ENCODE results near the gene MTA1. TPM values are rescaled to one million over a fixed set of nuclear protein-coding genes. Genes with fewer than 3 reads are reported as not detected.

Gene MTA1
- total RNA-seq, 1 experiment from 2014 or later = 15.4 TPM

GRCh38 chr14:105386581-105387529, 32.8 kb upstream of the MTA1 start:
- no peak for DNase-seq (ENCODE audit: low spot score)

DNA sequence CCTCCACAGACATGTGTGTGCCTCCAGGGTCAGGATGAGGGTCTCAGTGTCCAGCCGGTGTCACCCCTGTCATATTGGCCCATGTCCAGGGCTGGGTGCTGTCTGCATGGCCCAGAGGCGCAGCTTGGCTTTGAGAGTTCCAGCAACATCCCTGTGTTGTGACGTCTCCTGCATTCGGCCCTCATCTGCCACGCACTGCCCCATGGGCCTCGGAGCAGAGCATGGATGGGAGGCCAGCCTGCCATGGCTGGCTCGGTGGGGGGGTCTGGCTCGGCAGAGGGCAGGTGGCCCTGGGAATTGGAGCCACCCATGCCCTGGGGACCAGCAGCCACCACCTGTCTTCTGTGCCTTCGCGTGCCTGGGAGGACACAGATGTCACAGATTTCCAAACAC, 32.1 kb upstream of the MTA1 start:
- no peak for DNase-seq (ENCODE audit: low spot score)

DNA sequence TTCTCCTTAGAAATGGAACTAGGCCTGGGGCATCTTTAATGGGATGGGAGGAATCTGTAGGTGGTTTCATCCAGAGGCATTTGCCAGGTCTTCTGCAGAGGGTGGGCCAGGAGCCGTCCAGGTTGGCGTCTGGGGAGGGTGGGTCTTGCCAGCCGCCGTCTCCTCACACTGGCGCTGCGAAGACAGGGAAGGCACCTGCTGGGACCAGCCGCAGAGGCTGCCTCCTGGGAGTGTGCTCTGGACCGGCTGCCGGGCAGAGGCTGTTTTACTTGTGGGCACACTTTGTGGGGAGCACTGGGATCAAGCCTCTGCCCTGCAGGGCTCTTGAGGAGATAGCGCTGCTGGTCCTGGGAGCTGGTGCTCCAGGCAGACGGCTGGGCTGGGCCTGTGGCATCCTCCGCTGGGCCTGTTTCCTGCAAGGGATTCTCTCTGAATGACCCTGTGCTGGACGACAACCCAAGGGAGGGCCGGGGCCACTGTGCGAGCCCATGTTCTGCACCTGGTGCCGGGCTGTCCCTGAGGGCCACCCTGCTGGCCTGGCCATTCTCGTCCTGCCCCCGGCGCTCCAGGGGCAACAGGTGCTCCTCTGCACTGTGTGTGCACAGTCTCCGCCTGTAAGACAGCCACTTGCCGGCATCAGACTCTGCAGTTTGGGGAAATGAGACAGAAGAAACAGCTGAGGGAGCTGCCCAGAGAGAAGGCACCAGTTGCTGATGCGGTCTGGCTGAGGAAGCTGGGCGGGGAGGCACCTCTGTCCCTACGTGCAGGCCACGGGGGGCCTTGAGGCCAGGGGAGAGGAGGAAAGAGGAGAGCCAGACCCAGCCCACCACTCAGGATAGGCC, 31.3 kb upstream of the MTA1 start:
- no peak for DNase-seq (ENCODE audit: low spot score)

- DNase-seq (ENCODE audit: low spot score) = no peak
Observed at GRCh38 chr14:105388976-105389375, 30.7 kb upstream of the MTA1 start.

- DNase-seq (ENCODE audit: low spot score) = no peak
Observed at GRCh38 chr14:105389534-105389933, 30.1 kb upstream of the MTA1 start.

DNA sequence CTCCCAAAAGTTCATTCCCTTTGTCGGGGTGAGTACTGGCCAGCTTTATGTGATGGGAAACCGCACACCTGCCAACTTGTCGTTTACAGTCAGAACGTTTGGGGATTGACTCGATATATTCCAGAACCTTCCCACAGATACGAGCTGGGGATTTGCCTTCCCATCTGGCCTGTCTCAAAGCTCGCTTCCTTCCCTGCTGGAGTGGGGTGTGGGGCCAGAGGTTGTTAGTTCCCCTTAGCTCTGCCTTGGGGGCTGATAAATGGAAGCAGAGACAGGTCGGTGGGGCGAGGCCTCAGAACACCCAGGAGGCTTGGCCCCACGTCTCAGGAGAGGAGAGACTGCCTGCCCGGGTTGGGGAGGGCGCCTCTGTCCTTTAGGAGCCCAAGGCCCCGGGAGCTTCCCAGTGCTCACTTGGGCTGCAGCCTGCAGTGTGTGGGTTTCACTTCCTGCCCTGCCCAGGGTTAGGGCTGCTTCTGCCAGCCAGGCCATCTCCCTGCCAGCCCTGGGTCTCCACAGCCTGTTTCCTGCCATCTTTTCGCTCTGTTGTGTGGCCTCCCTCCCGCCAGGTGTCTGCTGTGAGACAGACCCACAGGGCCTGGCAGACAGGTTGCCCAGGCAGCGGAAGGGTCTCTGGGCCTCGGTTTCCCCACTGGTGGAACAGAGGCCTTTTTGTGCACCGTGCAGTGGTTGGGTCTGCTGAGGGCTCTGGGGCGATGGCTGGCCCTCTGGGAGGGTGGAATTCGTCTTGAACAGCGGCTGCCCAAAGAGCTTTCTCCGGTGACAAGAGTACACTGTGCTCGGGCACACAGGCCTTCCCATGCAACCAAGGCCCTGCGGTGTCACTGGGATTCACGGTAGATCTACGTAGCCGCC, 29.4 kb upstream of the MTA1 start:
- no peak for DNase-seq (ENCODE audit: low spot score)

DNA sequence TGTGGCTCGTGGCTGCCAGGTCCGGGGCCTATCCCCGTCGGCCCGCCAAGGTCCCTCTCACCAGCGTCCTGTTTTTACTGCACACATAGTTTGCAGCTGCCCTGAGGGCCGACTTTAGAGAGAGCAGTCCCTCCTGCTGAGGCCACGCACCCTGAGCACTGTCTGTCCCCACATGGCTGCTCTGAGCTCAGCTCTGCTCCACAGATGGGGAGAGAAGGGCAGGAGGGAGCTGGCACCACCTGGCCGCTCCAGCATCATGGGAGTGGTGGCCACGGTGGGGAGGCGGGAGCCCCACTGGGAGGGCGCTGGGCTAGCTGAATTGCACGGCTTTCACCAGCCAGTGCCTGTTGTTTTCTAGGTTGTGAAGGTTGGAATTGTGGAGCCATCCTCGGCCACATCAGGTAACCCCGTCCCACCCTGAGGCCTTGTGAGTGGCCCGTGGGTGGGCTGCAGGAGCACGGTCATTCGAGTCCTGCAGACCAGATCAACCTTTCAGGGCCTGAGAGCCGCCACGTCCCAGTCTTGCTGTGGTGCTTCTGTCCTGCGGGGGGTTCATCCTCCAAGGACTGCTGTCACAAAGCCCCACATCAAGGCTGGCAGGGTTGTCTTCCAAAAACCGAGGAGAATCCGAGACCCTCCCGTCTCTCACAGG, 28.7 kb upstream of the MTA1 start:
- DNase-seq (ENCODE audit: low spot score) = no peak

DNA sequence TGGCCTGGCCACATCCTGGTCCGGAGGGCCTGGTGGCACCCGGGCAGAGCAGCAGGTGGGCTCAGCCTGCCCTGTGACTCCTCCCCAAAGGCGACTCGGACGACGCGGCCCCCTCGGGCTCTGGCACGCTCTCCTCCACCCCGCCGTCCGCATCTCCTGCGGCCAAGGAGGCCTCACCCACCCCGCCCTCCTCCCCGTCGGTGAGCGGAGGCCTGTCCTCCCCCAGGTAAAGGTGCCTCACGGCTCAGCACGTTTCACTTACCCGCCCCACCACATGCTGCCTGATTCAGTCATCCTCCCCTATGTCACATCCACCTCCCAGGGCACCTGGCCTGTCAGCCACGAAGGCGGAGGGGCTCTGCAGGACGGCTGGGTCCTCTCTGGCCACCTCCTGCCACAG, 28.1 kb upstream of the MTA1 start:
- no peak for DNase-seq (ENCODE audit: low spot score)

DNA sequence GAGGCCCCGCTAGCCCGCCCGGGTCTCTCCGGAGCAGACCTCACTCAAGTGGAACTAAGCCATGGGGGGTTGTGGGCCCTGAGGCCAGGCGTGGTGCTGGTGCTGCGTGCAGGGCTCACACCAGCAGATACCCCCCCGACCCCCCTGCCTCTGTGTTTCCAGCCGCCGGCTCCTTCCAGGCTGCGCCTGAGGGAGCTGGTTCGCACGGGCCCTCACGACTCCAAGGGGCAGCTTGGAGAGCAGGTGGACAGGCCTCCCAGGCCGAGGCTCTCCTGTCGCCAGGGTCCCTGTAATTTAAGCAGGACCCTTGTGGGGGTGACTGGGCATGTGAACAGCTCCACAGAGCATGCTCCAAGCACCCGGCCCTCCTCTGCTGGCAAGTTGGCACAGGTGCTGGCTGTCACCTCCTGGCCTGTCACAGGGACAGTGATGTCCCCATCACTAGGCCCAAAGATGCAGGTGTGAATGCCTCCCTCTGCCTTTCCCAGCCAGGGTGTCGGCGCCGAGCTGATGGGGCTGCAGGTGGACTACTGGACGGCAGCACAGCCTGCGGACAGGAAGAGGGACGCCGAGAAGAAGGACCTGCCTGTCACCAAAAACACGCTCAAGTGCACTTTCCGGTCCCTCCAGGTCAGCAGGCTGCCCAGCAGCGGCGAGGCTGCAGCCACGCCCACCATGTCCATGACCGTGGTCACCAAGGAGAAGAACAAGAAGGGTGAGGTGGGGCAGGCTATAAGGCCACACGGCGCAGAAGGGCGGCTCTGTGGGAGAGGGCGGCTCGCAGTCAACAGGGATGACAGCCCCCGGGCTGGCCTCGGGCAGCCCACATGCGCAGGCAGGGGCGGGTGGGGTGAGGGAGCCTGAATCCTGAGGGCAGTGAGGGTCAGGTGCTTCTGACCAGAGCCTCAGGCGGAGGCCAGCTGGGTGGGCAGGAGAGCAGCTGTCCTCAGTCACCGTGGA, 27.2 kb upstream of the MTA1 start:
- no peak for DNase-seq (ENCODE audit: low spot score)

DNA sequence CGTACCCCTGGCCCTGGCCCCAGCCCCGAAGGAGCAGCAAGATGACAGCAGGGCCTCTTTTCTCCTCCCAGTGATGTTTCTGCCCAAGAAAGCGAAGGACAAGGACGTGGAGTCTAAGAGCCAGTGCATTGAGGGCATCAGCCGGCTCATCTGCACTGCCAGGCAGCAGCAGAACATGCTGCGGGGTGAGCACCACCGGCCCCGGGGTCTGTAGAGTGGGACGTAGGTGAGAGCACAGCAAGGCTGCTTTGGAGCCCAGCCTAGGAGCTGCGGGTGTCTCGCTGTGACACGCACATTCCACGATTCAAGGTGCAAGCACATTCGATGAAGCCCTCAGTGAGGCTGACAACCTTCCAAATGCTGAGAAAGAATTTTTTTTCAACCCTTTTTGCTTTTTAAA, 26.5 kb upstream of the MTA1 start:
- DNase-seq (ENCODE audit: low spot score) = no peak

GRCh38 chr14:105394714-105395537, 24.7 kb upstream of the MTA1 start:
- DNase-seq (ENCODE audit: low spot score) = no peak

- DNase-seq (ENCODE audit: low spot score) = no peak
Observed at GRCh38 chr14:105395538-105395854, 24.1 kb upstream of the MTA1 start.

- DNase-seq (ENCODE audit: low spot score) = no peak
Observed at GRCh38 chr14:105397350-105397931, 22.2 kb upstream of the MTA1 start.

- peak; percentile 34 for DNase-seq (ENCODE audit: low spot score)
Observed at GRCh38 chr14:105398044-105398725, 21.4 kb upstream of the MTA1 start, which contains the start of gene TEX22. Gene TEX22 (plus strand): TSS chr14:105398538. CDS start chr14:105399341, 803 bp downstream.

DNA sequence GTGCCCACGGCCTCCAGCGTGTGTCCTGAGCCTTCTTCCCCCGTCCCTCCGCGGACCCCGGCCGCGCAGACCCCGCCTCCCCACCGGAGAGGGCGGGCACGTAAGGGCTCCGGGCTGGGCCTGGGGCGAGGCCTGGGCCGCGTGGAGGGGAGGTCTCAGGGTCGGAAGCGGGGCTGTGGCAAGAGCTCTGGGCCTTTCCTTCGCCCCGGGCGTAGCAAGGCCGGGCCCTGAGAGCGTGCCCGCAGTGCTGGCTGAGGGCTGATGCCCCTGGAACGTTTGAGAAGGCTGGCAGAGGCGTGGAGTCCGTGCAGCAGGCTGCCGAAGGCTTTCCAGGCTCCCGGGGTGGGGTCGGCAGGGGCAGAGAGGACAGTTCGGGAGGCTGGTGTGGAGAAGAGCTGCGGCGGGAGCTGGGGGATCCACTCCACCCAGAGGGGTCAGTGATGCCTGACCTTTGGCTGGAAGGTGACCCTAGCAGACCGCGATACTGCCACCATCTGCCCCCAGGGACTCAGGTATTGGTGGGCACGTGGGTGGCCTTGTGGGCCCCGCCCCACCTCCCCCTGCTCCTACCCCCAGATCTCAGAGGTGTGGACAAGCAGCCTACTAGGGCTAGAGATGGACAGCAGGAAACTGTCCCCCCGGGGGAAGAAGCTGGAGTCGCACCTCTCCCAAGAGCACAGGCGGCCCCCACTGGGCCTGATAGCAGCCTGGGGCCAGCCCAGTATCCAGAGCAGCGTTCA, 20.7 kb upstream of the MTA1 start:
- no peak for DNase-seq (ENCODE audit: low spot score)

DNA sequence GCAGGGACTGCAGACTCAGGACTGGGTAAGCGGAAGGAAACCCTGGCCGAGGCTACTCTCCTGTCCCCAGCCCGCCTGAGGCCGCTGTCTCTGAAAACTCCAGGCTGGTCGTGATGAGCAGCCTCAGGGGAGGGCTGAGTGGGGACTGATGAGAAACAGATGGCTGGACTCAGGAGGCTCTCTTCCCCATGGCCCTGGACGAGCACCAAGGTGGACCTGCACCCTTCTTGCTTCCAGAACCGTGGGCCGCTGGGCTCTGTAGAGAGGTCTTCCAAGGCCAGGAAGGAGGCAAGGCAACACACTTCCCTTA, 20.2 kb upstream of the MTA1 start:
- no peak for DNase-seq (ENCODE audit: low spot score)

GRCh38 chr14:105400016-105400415, 19.6 kb upstream of the MTA1 start:
- DNase-seq (ENCODE audit: low spot score) = no peak

GRCh38 chr14:105401699-105402098, 17.9 kb upstream of the MTA1 start:
- DNase-seq (ENCODE audit: low spot score) = no peak
